HG02870 (cell line): ENCODE measurements around the gene PPFIBP2.

Experiments
- ATAC-seq: cut with Tn5 transposase; IDR thresholded peaks from one replicate; pipeline ENCODE4 v1.9.1; 2021; ENCODE audit warnings: mild to moderate bottlenecking, moderate library complexity; ENCODE audit not compliant: unreplicated experiment

Gene PPFIBP2

DNA sequence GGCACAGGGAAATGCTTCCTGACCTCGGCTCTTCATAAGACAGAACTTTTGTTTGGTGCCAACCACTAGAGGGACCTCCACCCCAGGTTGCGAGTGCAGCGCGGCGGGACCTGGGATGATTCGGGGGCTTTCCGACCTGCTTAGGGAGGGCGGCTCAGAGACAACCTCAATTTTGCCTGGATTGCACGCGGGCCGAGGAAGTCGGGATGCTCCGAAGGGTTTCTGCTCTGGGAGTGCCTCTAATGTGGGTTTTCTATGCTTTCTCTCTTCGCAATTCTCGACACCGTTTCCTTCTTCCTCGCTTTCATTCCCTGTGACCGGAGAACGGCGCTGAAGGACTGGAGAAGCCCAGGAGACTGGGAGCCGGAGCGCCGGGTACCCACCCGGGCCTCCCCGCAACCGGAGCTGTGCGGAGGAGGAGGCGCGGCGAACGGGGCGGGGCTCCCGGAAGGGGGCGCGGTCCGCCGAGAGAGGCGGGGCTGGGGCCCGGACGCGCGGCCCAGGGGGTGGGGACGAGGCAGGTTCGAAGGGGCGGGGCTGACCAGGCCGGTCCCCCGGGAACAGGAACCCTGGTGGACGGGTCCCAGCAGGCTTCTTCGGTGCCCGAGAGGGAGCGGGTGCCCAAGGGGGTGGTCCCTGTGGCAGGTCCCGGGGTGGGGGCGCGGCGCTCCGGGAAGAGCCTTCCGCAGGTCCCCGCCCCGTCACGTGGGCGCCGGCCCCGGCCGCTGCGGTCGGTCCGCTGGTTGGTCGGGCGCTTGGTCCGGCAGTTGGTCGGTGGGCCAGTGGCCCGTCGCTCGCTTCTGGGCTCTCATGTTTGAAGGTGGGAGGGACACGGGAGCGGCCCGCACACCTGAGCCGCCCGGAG, at the start of gene PPFIBP2:
TSS of gene PPFIBP2 (plus strand) at position 766 of the 865 bp plus-strand sequence. CDS start 35,477 bp downstream, outside the sequence.
- ATAC-seq: peak; percentile 57

DNA sequence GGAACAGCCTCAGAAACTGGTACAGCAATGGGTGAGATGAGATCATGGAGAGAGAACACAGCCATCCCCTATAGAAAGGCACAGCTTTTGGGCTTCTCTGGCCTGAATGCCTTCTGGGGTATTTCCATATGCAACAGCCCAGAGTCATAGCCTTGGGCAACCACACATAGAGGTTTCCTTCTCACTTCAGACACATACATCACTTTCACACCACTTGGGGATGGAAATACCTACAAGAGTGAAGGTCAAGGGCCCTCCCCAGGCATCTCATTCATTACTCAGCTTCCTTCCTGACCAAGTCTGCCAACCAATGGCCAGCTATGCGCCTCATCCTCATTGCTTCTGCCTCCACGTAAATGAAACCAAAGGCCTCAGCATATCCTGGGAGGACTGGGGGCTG, 46.1 kb upstream of the PPFIBP2 start:
- ATAC-seq: peak; percentile 75

DNA sequence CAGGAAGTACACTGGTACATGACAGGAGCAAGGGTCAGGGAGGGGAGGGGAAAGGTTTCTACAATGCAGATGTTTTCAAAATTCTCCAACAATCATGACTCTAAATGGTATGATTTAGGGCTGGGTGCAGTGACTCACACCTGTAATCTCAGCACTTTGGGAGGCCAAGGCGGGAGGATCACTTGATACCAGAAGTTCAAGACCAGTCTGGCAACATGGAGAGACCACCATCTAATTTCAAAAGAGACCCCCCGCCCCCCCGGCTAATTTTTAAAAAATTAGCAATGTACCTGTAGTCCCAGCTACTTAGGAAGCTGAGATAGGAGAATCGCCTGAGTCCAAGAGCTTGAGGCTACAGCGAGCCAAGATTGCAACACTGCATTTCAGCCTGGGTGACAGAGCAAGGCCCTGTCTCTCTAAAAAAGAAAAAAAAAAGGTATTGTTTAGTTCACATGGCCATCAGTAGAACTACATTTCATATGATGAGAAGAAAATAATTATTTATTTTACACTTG, 44.4 kb upstream of the PPFIBP2 start:
- ATAC-seq: no peak

DNA sequence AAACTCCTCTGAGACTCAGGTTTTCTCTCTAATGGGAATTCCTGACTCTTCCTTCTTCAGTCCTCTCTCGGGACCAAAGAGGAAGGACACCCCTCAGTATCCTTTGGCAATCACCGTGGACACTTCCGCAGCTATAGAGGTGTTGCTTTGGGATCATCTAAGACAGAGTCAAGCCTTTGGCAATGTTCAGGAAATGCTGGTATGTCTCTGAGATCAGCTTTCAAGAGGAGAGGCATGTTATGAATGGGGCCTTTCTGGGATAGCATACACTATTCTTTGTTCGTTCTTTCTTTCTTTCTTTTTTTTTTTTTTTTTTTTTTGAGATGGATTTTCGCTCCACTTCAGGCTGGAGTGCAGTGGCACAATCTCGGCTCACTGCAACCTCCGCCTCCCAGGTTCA, 42.7 kb upstream of the PPFIBP2 start:
- no peak for ATAC-seq

DNA sequence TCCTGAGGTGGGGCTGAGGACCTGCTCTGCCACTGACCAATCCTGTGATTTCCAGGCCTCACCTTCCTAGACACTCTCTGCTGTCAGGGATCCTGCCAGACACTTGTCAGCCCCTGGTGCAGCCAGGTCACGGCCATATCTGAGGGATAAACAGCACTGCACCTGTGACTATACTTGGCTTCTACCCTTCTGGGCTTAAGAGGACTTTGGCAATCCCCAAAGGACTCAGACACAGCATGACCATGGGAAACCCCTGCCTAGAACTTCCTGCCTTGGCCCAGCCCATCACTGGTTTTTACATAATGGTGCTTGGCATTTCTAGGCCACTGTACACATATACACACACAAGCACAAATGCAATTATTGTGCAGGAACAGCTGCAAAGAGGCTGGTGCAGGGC, 40.1 kb upstream of the PPFIBP2 start:
- ATAC-seq: peak; percentile 76

DNA sequence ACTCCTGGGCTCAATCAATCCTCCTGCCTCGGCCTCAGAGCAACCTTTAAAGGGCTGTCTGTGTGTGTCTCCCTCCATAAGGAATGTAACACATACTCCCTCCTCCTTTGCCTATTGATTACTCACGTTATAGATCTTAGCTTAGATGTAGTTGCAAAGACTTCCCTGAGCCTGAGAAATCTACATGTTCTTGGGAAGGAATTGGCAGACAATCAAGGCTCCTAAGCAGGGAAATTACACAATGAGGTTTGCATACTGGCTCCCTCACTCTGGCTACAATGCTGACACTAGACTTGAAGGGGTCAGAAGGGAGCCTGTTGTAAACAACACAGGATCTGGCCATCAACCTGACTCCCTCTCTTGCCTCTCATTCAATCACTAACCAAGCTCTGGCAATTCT, 33.7 kb upstream of the PPFIBP2 start:
- ATAC-seq: no peak

DNA sequence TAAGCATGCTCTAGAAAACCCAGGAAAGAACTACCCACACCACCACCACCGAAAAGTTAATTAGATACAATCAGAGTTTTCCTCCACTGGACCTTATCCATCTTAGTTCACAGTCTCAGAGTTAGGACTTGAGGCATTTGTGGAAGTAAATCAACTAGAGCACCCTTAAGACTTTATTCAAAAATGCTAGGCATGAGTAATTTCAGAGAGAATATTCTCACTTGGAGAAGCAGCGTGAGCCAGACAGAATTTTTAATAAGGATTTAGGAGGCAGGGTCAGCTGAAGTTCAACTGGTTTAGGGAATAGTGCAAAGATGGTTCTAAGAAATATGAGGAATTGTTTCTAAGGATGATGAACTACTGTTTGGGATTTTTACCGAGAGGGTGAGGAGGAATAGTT, 29.7 kb upstream of the PPFIBP2 start:
- ATAC-seq: no peak

DNA sequence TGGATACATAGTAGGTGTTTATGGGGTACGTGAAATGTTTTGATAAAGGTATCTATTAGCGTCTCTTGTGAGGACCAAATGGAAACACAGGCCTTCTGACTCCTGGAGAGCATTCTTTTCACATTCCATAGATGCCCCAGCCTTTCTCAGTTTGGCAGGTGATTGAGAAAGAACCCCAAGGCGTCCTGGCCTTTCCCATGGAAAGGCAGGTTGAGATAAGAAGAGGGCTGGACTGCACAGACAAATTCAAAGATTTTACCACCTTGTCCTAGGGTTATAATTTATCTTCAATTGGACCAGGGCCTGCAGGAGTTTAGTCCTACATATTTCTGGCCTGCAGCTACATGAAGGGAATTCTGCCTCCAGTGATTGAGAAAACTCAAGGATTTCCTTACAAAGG, 29.2 kb upstream of the PPFIBP2 start:
- no peak for ATAC-seq

DNA sequence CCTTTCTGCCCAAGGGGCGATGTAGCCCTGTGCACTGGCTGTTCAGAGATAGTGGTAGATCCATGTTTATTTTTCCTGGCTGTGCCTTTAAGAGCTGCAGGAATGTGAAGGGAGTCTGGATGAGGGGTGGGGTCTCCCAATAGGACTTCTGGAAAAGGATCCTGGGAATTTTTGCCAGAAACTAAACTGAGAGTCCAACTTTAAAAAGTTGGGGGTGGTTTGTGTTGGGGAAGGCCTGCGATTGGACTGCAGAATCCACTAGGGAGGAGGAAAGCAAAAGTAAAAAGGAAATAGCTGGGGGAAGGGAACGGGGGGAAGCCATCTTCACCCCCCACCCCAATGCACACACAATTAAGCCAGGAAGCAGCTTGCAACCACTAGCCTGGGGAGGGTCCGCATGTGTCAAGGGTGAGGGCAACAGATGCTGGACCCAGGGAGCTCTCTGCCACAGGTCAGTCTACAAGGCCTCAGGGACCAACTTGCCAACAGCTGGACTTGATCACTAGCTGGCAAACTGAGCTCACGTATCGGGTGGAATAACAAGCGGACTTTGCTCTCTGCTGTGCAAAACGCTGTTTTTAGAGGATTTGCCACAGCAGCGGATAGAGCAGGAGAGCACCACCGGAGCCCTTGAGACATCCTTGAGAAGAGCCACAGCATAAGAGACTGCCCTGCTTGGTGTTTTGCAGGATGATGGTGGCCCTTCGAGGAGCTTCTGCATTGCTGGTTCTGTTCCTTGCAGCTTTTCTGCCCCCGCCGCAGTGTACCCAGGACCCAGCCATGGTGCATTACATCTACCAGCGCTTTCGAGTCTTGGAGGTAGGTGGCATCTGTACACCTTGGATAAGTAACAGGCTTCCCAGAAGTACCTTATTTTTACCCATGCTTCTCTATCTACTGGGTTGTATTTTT, 28.4 kb upstream of the PPFIBP2 start, which contains the start of gene OLFML1:
TSS of gene OLFML1 (plus strand) at position 321 of the 912 bp plus-strand sequence. CDS start at position 691, 370 bp downstream.
- no peak for ATAC-seq

DNA sequence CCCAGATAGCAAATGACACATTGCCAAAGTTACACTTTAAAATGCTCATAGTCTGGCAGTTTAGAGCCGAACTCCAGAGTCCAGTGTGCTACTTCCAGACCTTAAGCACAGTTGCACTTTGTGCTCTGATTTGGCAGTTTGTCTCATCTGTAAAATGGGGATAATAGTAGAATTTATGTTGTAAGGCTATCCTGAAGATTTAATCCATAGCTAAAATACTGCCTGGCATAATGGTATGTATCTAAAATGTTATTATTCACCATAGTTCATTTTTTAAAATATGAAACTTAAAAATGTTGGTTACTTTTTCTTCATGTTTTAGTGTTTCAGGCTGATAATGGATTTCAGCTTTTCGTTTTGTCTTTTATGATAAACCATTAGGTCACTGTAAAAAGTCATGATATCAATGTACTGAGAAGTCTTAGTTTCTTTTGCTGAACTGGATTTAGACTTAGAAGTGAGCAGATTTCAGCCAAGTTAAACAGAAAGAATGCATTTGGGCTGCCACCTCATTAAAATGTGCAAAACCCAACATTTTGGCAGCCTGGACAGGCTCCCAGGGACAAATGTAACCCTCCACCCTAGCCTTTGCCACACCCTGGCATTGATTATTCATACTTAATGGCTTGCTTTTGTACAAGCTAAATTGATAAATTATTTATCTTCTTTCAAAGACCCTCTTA, 27.6 kb upstream of the PPFIBP2 start:
- ATAC-seq: no peak

DNA sequence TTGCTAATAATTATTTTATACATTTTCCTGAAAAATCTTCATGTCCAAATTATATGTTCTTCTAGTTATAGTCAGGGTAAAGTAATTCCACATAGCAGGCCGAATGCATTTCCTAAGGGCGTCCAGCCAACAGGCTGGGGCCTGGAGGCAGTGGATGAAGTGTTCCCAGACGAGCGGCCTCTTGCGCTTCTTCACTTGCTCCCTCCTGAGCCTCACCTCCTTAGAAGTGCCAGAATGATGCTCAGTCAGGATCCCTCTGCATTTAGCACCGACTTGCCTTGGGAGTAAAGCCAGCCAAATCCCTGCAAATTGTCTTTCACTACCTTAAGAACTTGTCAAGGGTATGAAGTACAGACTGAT, 27.0 kb upstream of the PPFIBP2 start:
- no peak for ATAC-seq

DNA sequence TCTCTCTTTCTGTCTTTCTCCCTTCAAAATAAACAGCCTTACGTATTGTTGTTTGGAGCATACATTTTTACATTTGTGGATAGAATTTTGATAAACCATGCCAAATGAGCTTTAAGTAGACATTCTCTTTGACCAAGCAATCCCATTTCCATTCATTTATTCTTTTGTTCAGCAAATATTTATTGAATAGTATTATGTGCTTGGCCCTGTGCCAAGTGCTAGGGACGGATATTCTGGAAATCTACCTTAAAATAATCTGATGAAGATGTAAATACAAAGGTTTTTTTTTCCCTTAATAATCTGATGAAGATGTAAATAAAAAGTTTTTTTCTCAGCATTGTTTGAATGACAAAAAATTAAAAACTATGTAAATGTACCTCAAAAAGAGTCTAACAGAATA, 26.4 kb upstream of the PPFIBP2 start:
- no peak for ATAC-seq

DNA sequence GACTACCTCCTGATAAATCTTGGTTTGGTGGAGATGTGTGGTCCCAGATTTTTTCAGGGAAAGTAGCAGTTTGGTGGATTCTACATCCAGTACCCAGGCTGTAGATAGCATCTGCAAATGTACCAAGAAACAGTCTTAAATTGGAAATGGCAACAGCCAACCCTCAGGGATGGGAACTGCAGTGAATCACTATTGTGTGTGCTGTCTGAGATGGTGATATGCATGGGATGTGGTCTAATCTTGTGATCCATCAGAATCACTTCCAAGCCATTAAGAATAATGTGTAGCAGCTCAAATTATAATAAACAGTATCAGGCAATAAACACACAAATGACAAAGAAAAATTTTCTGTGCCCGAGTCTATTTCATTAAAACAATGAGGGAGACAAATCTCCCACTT, 25.1 kb upstream of the PPFIBP2 start:
- ATAC-seq: no peak

DNA sequence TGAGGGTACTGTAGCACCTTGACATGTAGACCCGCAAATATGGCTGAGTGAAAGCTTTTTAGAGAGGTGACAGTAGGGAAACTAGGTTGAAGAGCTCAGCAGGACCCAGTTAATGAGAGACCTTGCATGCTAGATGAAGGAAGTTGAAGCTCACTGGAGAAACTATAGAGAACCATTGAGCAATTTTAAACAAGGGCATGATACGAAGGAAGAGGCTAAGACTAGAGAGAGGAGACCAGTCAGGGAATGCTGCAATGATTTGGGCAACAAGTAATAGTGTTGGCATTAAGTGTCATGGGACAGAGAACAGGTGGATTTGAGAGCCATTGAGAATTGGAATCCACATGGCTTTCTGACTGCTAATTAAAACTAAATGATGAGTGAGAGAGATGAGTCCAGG, 24.4 kb upstream of the PPFIBP2 start:
- no peak for ATAC-seq

DNA sequence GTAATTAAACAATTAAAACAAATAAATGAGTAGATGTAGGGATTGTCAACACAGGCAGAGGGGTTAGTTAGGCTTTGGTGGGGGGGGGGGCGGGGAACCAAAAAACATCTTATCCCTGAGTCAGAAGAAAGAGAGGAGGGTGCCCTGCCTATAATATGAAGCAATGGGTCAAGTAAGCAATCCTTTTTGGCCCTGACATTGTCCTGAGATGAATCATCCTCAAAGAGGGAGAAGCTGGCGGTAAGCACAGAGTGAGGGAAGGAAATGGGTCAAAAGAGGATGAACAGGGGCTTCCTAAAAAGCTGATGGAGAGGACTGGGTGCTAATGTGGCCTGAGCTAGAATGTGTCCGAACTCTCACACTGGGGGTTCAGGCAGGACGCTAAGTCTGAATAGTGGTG, 23.7 kb upstream of the PPFIBP2 start:
- ATAC-seq: no peak

DNA sequence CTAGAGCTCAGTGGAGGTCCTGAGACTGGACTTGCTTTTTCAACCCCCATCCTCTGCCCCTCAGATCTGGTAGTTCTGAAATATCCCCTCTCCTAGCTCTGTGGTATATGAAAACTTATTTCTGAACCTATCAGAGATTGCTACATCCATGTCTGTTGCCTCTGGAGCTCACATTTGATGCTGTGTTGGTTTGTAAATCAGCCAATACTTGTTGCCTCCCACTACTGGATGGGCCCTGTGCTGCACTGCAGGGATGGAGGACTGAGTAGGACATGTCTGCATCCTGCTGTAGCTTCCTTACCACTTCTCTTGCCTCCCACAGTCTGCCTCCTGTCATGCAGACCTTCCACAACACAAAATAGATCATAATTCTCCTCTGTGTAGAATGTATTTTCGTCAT, 23.3 kb upstream of the PPFIBP2 start:
- ATAC-seq: no peak

DNA sequence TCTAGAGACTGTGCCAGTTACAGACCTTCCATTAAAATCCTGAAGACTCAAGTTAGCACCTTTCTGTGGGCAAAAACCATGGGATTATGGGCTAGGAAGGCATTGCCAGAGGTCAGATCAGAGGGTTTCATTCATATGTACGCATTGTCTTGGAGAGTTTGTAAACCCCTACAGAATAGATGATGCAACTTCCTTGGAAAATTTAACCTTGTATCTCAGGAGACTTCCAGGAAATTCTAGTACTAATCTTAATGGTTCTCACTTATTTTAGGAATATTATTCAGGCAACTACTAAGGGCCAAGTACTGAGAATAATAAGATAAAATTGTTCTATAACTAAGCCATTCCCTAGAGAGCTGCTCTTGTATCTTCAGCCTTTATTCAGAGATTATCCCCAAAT, 21.5 kb upstream of the PPFIBP2 start:
- no peak for ATAC-seq

DNA sequence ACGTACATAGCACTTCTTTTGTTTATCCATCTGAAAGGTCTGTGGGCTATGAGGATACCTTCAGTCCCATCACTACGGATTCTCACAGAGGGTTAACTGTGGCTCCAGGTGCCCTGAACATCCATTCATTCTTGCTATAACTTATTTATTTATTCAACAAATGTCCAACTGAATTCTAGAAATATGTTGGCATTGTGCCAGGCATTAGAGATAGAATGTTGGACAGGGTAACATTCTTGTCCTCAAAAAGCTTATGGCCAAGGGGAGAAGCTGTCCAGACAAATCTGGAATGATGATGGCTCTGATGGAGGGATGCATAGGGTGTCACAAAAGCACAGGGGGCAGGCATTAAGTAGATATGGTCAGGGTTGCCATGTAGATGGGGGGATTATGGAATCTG, 20.1 kb upstream of the PPFIBP2 start:
- no peak for ATAC-seq

DNA sequence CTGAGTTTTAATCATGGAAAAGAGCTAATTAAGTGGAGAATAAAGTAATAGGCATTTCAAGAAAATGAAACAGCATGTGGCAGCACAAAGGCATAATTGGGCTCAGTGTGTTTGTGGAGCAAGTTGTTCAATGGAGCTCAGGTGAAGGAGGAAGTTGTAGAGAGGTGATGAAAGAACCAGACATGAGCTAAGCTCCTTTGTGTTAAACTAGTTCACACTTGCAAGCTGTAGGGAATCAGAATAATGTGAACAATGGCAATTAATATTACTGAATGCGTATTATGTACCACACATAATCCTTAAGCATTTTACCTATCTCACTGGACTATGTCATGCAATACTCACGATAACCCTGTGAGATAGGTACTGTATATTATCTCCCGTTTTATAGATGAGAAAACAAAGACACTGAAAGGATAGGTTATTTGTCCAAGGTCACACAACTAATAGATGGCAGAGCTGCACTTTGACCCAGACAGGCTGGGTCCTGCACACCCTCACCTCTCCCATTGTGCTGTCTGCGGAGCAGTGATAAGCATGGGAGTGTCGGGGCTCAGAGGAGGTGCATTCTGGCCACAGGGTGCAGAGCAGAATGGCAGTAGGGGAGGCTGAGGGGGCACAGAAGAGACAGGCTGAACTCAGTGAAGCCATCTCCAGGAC, 19.6 kb upstream of the PPFIBP2 start:
- ATAC-seq: no peak

DNA sequence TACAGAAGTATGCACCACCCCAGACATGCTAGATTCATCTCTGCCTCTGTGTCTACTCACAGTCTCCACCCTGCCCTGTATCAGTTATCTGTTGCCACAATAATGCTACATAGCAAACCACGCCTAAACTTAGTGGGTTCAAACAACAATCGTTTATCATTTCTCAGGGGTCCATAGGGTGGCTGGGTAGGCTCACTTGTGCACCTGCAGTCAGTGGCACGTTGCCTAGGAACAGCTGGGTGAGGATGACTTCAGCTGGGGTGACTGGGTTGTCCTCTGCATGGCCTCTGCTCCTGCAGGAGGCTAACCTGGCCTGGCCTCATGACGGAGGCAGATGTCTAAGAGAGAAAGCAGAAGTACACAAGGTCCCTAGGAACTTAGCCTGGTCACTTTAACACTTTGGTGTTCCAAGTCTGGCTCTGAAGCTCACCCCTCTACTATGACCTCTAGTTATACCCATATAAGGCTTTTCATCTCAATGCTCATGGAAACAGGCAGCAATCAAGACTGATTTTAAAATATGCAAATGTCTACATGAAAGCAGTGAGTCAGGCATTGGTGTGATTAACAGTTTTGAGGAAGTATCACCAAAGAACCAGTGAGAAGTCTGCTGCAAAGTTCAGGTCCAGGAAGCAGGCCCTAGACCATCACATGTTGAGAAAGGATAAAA, 17.8 kb upstream of the PPFIBP2 start:
- ATAC-seq: peak; percentile 89
